OCI-LY3 (cell line): ENCODE data around the gene NUCKS1.

ENCODE experiments used
- CTCF ChIP-seq: fragments of 200-600, 300-600 bp; sonication (generic); IDR thresholded peaks from 2 replicates; pipeline ENCODE4 v1.5.1; 2014; ENCODE audit warnings: antibody characterized with exemption, low read length, low read depth
- EZH2phosphoT487 ChIP-seq: fragments of 200-600 bp; shearing (Covaris generic); IDR thresholded peaks from 2 replicates; pipeline ENCODE4 v1.6.1; 2018; ENCODE audit warnings: antibody characterized with exemption, mixed run types, low read depth

GRCh38 chr1:205725514-205725913 is 24.5 kb downstream of the NUCKS1 start:
- TF ChIP-seq CTCF (no peak), EZH2phosphoT487 (no peak)
